ENCODE measurements around the gene FLNB. TPM values are rescaled to one million over a fixed set of nuclear protein-coding genes. Genes with fewer than 3 reads are reported as not detected.

FLNB gene
- total and polyA plus RNA-seq, 2 of the 13 experiments (the other 11 are each of a cell fraction or from before 2014, with no cell fraction given), result 106 to 130 TPM

- TF ChIP-seq MNT (IDR thresholded peaks at IDR 0.05), result no peak
- no peak for TF ChIP-seq ZNF547 (CRISPR knock-in tag; IDR thresholded peaks at IDR 0.05)
- peak; percentile 14; the same call in 1 of the 2 replicates for TF ChIP-seq ZNF362 (CRISPR knock-in tag; IDR thresholded peaks at IDR 0.05; ENCODE audit: borderline replicate concordance)
- no peak for TF ChIP-seq ZNF10 (CRISPR knock-in tag; IDR thresholded peaks at IDR 0.05; ENCODE audit: borderline replicate concordance, low read depth)
- no peak for TF ChIP-seq RFX3 (CRISPR knock-in tag; IDR thresholded peaks at IDR 0.05)
- no peak for TF ChIP-seq NFYB (CRISPR knock-in tag; IDR thresholded peaks at IDR 0.05)
- no peak for TF ChIP-seq KDM4B (CRISPR knock-in tag; IDR thresholded peaks at IDR 0.05)
- no peak for TF ChIP-seq NFATC3 (CRISPR knock-in tag; IDR thresholded peaks at IDR 0.05)
- no peak for TF ChIP-seq ZNF572 (CRISPR knock-in tag; IDR thresholded peaks at IDR 0.05)
- peak; percentile 97 for TF ChIP-seq NR2F2 (IDR thresholded peaks at IDR 0.05; ENCODE audit: borderline replicate concordance, low read depth)
- no peak; the same call in 1 of the 2 replicates for TF ChIP-seq BRD4 (CRISPR knock-in tag; IDR thresholded peaks at IDR 0.05)
- TF ChIP-seq ZNF280D (CRISPR knock-in tag; IDR thresholded peaks at IDR 0.05), result 0 out of 2 replicates have a peak, but pooled peaks have one; percentile 41
- TF ChIP-seq REL (CRISPR knock-in tag; conservative IDR thresholded peaks at IDR 0.05), result no peak
- no peak for TF ChIP-seq SIX4 (CRISPR knock-in tag; IDR thresholded peaks at IDR 0.05)
- TF ChIP-seq SETDB1 (CRISPR knock-in tag; IDR thresholded peaks at IDR 0.05; ENCODE audit: borderline replicate concordance), result no peak
- no peak for TF ChIP-seq ZFX (CRISPR knock-in tag; IDR thresholded peaks at IDR 0.05; ENCODE audit: low read depth)
- no peak for TF ChIP-seq PRDM10 (CRISPR knock-in tag; IDR thresholded peaks at IDR 0.05; ENCODE audit: low read depth)
- TF ChIP-seq POLR2AphosphoS5 (IDR thresholded peaks at IDR 0.05; ENCODE audit: low read depth, low read length), result no peak
- TF ChIP-seq XBP1 (CRISPR knock-in tag; IDR thresholded peaks at IDR 0.05), result no peak
- TF ChIP-seq HBP1 (CRISPR knock-in tag; IDR thresholded peaks at IDR 0.05; ENCODE audit: low read depth), result no peak
Measured at GRCh38 chr3:58188921-58189451, 180.8 kb downstream of the FLNB start (continued).
